Measurements from ENCODE around the gene SCAANT1.

Gene SCAANT1

DNA sequence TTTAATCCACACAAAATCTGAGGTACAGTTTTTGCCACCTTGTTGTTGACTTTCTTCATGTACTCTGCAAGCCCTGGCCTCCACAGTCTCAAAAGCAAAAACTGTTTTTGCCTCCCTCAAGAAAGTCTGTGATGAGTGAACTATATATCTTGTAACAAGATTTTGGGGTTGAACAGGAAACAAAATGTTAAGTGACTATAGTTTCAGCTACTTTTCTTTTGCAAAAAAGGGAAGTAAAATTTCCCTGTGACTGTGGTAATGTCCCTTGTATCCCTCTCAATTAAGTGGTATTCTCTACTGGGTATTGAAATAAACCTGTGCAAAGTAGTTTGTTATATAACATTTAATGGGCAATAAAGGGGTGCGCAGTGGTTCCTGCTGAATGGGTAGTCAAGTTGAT lies 21.3 kb upstream of the SCAANT1 start:
- no peak for DNase-seq

DNA sequence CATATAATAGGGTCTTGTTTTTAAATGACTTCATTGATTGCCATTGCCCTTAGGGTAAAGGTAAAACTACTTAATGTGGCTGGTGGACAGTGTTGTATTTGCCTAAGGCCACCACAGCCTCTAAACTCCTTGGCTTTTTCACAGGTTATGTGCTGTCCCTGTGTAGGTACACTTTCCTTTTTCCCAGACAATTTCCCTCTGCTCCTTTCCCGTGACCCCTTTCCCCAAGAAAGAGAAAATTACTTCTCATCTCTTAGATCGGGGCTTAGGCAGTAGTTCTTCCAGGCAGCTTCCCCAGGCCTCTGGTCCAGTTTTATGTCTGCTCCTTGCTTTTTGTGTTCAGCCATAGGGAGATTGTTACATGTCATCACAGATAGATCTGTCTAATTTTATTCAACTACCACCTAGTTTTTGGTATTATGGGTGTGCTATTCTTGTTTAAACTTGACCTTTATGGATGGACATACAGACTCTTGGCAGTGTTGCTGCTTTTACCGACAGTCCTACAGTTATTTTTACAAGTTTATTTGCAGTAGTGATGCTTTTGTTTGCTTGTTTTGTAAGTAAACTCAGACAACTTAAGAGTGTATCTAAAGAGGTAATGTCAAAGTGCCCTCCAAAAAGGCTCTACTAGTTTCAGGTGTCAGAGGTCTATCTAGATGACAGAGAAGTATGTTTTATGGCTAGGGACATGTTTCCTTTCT lies 20.5 kb upstream of the SCAANT1 start:
- DNase-seq: no peak

DNA sequence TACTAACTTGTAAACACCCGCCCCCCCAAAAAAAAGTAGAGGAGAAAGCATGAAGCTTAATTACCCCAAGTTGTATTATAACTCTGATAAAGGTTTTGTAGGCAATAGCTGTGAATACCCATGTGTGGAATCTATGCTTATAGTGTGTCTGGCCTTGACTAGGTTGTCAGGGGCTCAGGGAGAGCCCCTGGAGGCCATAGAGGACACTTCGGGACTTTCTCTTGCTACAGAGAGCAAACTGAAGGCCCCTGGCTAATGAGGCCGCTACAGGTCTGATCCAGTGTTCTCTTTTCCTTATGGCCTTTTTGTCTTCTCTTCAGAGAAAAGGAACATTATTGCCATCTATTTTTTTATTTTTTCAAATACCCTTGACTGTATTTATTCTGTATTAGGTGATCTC lies 19.1 kb upstream of the SCAANT1 start:
- no peak for DNase-seq

DNA sequence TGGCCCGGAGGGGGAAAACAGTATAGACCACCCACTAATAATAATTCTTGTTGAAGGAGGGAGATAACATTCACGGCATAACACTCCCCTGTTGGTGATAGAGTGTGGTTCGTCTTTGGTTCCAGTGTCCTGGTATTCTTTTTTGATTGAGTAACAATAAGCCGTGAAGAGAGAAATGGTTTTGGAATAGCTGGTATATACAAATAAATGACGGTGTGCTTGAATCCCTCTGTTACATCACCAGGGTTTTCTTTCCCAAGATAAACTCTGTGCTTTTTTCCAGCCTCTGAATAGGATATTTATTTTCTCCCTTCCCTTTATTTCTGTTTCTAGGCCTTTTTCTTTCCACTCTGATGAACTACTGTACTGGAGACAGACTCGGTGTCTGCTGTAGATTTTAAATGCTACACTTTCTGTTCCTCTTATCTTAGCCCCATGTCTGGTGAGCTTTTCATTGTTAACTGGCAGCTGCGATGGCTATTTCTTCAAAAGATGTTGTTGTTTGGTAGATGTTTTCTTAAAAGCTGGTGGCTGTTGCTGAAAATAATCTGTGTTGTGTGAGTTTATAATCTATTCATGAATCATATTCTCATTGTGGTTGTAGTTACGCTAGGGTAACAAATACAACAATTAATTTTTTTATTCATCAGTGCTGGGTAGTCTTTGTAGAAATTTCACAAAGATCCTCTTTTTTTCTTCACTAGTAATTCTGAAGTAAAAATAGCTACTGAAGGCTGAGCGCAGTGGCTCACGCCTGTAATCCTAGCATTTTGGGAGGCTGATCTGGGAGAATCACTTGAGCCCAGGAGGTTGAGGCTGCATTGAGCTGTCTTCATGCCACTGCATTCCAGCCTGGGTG lies 15.5 kb upstream of the SCAANT1 start:
- no peak for DNase-seq

DNA sequence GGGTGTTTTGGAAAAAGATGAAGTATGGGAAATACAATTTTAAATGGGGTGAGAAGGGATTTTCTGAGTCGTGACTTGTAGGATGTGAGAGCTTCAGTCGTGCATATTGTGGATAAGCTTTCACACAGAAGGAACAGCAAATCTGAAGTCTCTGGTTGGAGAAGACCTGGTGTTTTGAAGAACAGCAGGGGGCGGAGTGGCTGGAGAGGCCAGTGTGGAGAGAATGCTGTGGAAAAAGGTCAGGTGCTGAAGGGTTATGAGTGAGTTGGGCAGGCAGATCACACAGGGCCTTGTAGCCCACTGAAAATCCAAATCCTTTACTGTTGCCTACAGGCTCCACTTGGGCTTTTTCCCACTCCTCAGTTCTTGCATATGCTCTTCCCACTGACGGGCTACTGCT lies 14.1 kb upstream of the SCAANT1 start:
- no peak for DNase-seq

DNA sequence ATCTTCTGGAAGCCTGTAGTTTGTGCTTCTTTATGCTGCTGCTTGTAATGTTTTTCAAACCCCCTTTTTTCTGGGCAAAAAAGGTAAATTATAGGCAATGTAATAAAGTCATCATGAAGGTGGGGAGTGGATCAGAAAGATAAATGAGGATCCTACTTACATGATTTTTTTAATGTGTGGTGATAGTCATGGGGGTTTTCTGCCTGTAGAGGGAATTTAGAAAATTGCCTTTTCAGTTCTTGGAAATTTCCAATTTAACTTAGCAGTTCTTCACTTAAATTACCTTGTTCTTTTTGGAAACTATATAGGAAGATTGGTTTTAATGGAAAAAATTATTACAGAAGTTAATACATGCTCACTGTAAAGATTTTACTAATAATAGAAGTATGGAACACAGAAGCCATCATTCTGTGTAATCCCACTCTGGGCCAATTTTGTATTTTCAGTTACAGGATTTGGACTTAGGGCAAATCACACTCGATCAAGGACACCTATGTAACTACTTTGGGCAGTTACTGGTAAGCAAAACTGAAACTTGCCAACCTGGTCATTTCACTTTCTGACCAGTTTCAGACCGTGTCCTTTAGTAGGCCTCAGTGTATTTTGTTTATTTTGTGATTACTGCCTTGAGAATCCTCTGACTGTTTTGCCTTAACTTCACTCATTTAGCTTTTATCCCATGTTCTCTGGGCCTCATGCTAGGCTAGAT lies 10.5 kb upstream of the SCAANT1 start:
- no peak for DNase-seq

DNA sequence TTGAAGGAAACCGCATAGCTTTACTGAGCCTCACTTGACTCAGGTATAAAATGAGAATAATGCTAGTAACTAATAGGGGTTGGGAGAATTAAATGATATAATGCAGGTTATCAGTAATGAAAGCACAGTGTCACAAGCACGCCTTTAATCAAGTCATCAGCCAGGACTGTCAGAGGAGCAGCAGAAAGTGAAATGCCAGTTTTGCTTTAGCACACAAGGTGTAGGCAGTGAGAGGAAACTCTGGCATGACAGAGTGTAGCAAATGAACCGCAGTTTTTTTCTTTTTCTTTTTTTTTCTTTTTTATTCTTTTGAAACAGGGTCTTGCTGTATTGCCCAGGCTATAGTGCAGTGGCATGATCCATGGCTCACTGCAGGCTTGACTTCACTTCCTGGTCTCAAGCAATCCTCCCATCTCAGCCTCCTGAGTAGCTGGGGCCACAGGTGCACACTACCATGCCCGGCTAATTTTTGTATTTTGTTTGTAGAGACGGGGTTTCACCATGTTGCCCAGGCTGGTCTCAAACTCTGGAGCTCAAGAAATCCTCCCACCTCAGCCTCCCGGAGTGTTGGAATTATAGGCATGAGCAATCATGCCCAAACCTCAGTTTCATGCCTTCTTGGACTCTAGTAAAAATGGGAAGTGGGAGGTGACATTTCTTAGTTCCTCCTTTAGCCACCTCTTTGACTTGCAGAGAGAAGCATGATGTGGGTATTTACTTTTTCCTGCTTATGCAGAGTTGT lies 9.7 kb upstream of the SCAANT1 start:
- no peak for DNase-seq

DNA sequence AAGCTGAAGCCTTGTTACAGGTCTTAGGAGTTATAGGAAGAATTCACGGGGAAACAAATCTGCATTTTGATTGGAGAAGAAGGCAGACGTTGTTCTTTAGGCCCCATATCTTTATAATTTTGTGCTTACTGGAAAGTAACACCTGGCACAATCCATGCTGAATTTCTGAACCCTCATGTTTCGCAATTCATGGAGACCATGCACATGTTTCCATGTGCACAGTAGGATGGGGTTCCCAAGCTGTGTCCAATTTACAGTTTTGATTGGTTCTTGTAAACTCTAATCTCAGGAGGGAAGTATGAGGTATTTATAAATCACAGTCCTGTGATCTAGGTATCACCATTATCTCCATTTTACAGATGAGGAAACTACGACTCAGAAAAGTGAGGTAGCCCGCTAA lies 7.8 kb upstream of the SCAANT1 start:
- DNase-seq: no peak

DNA sequence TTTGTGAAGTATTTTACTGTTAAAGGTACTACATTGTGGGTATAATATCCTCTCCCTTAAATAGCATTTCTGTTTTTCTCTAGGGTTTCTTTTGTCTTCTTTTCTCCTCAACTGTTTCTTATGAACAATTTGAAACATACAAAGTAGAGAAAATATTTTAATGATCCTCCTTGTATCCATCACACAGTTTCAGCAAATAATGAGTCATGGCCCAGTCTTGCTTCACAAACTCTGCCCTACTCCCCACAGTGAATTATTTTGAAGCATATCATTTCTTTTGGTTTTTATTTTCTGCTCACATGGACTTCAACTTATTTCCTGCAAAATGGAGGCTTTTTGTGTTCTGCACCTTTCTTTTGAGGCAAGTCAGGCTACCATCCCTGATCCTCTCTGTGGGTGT lies 6.1 kb upstream of the SCAANT1 start:
- no peak for DNase-seq

DNA sequence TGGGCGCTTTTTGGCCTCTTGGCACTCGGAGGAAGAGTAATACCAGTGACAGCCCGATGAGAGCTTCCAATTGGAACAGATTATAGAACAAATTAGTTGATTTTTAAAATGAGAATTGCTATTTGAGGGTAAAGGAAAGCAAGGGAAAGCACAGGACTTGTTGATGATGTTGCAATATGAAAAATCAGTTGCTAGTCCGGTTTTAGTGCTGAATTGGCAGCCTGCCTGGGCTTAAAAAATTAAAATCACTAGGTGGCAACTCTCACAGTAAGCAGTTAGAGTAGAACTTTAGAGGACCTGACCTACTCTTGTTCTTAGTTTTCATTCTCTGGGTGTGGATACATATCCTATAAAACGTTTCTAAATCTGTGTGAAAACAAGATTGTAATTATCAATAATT lies 2.1 kb upstream of the SCAANT1 start:
- DNase-seq: no peak

DNA sequence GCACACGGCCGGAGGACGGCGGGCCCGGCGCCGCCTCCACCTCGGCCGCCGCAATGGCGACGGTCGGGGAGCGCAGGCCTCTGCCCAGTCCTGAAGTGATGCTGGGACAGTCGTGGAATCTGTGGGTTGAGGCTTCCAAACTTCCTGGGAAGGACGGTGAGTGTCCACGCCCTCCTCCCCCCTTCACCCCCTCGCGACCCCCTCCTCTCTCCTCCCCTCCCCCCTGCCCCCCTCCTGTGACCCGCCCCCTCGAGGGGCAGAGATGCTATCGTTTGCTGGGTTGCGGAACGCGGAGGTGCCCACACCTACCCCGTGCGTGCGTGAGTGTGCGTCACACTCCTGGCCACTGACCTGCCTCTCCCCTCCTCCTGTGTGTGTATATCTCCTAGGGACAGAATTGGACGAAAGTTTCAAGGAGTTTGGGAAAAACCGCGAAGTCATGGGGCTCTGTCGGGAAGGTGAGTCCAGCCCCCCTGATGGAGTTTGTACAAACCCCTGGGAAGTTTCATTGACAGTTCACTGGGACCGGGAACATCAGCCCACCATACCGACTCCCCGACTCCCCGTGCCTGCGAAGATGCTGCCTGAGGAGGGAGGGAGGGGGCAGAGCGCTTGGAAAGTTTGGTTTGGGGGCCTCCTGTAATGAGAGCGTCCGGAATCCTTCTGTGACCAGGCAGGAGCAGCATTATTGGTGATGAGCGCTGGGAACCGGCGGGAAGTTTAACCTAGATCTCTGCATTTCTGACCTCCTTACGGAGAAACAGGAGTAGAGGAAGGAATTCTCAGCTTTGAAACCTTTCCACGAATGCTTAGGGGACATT lies 795 bp upstream of the SCAANT1 start:
- peak; percentile 43 for DNase-seq

DNA sequence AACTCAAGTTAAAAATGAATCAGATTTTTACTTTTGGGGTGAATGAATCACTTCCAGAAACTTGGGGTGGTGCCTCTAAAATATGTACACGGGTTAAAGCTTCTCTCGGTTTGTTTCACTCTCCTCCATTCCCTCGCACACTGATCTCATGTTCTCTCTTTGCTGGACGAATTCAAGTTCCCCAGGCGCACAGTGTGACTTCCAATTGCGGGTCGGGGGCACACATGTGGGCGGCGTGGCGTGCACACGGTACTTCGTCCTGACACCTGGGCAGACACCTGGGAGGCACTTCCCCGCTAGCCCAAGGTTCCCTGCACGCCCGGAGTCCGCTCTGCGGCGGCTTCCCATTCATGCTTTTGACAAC lies 692 bp downstream of the SCAANT1 start:
- no peak for DNase-seq

DNA sequence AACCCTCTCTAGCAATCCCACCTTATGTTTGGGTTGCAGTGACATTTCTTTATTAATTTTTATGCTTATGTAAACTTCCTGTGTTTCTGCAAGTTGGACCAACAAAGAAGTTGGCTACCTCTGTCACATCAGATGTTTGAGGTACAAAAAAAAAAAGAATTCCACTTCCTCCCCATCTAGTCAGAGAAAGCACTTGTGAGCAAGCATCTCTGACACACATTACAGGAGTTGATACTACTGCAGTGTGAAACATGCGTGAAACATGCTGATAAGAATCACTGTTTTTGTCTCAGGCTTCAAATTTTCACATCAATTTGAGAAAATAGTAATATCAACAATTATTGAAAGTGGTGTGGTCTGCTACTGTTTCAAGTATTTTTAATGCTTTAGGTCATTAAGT lies 1.3 kb downstream of the SCAANT1 start:
- DNase-seq: no peak

DNA sequence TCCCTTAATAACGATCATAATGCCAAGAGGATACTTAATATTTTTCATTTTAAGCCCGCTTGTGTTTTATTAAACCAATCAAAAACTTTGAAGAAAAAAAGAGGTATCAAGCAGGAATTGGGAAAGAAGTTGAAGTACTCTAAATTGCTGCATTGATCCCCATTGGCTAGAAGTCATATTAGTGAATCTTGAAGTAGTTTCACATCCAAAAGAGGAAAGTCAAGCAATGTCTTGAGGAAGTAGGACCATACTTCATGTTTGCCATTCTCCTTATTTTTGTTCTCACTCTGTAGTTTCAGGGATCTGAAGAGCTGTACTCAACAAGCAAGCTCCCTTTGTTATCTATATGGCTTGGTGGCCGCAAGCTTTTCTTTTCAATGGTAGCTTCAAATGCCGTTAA lies 2.2 kb downstream of the SCAANT1 start:
- no peak for DNase-seq

DNA sequence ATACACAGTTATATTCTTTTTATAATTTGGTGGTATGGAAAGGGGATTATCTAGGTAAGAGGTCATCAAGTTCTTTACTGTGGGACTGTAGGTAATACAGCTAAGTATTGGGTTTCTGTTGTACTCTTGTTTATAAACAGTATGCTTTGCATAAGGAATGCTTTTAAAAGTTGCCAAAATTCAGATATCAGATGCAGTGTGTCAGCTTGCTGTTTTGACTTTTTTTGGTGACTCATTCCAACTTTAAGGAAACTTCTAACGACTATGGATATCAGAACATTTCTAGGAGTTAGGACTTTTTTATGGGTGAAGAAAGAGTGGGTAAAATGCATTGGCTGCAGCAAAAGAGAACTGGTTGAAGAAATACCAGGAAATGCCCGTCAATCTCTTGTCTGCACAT lies 2.8 kb downstream of the SCAANT1 start:
- DNase-seq: no peak

DNA sequence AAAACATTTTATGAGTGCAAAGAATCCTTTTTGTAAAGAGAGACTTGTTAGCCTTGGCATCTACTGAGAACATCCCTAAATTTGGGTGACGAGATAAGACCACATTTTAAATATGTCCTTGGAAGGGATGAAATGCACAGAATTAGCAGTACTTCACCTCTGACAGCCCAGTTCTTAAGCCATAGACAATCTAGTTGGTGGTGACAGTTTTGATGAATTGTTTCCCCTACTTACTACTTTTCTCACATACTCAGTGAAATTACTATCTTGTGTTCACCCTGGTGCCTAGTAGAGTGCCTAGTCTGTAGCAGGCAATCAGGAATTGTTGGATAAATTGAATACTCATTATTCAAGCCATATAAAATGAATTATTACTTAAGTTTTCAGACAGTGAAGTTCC lies 3.4 kb downstream of the SCAANT1 start:
- no peak for DNase-seq

DNA sequence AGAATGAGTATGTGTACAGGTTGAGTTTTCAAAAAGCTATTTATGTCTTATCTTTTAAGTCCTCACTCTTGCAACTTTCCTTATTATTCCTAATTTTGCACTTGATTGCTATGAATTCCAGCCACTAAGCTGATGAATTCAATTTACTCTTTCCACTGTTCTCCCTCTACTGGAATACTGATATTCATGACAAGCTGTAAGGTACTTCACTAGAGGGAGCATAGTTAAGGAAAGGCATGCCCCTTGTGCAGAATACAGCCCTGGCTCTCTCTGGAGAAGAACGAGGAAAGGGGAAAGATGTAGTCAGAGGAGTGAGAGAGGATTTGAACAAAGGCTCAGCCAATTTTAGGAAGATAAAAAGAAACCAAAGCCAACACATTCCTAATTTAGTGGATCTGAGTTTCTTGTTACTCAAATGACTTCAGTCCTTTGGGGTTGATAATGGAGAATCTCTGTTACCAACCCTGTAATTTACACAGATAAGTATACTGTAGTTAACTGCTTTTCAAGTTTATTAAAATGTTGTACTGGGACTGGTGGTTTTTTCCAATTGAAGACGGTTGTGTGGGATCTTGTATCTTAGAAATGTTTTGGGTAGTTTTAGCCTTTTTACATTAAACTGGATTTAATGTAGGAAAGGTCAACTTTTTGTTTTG lies 4.0 kb downstream of the SCAANT1 start:
- no peak for DNase-seq

DNA sequence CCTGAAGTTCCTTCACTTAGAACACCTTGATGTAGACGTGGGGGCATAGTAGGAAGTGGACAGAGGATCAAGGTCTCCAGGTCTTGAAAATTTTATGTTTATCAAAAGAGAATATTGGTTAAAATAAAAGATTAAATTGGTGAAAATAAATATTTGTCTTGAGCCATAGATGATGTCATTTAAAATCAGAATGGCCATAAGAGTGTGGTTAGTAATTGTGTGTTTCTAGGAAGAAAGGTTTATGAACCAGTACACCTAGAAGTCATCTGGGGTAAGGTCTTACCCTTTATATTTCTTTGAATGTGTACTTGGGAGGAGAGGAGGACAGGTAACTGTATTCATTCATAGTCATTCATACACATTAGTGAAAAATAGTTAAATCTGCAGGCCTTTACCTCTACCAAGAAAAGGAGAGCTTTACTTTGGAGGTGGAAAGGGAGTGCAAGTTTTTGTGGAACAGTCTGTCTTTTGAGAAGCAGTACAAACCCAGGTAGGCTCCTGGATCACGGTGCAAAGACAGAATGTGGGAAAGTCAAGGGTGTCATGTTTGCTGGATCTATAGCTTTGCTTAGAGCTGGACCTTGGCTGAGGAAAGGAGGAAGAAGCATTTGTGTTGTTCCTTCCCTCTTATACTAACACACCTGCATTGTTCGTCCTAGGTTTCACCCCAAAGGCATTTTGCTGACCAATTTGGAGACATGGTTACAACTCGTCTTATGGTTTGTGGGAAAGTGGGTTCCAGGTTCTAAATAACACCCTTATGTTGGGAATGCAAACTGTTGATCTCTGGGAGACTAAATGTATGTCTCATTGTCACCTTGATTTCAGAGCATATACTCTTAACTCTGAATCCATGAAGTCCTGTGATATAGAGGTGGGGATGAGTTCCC lies 6.2 kb downstream of the SCAANT1 start:
- no peak for DNase-seq

DNA sequence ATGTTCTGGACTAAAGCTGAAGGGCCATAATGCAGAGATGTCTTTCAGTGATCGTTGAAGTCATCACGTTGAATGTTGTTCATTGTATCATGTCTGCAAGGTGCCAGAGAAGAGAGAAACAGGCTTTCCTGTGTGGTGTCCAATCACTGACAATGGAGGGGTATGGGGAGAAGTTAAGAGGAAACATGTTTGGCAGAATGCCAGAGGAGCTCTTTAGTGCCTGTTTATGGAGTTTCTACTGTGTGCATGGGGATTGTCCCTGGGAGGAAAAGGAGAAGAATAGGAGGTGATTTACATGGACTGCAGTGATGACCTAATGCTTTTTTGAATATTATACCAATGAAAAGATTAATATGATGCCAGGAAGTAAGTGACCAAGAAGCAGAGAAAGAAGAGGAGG lies 11.7 kb downstream of the SCAANT1 start:
- DNase-seq: no peak

DNA sequence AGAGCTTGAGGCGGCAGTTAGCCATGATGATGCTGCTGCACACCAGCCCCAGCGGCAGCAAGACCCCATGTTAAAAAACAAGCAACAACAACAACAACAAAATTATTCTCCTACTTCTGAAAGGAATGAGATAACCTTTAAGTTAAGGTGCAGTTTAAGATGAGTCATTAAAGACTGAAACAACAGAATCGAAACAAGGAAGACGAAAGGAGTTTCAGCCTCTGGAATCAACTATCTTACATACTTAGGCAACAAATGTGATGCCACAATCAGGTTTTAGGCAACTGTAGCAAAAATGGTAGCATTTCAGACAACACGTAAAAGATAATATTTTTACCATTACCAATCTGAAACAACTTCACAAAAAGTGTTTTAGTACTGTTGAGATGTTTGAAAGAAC lies 12.2 kb downstream of the SCAANT1 start:
- DNase-seq: no peak

Data from NK-92 treated with Interleukin-12 subunit alpha and Interleukin-12 subunit beta, amount 100 ng/mL, for 24 hours (cell line).